ENCODE measurements around the gene RAB2B. TPM values are rescaled to one million over a fixed set of nuclear protein-coding genes. Genes with fewer than 3 reads are reported as not detected.
A peak's percentile ranks its signal among the peaks of the same experiment; 100 is the strongest.

RAB2B gene
- total RNA-seq, 4 donors from 2014 or later = 26.8 to 66.8 (median 38.9) TPM

DNA sequence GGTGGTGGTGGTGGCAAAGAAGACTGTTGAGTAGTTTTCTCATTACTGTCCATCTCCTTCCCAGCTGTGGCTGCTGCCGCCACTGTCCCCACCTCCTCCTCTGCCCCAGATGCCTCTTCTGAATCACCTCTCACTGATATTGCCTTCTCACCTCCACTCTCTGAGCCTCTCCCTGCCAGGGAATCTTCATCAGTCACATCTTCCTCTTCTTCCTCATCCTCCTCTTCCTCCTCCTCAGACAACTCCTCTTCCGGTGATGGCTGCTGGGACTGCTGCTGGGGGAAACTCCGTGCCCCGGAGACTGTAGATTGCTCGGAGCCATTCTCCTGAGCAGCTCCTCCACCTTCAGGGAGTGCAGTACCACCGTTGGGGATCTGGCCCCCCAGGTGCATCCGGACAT, 46.4 kb upstream of the RAB2B start:
- Histone ChIP-seq H3K4me3 (replicated peaks in 1 of 3) (no peak overlapping the region), H3K27me3 (no peaks in the 10 kb centered on the region), H3K27ac (no peak overlapping the region), H3K9me3 (no peaks in the 10 kb centered on the region), H3K4me1 (peaks cover 14 to 25% of the 10 kb centered on the region in 2 donors), H3K36me3 (no peaks in the 10 kb centered on the region)
- WGBS, 2 donors = 87 to 90% methylated on average over 6 to 7 of the region's 7 CpGs
- intact Hi-C loops (cut with DNase I) = no loop called here
- no peak for TF ChIP-seq CTCF (IDR thresholded peaks at IDR 0.05)
- TF ChIP-seq POLR2A (IDR thresholded peaks at IDR 0.05) = no peak
- no peak for DNase-seq

GRCh38 chr14:21521501-21521900, 44.7 kb upstream of the RAB2B start:
- DNase-seq = peak in 1 of 2 donors; percentile 44
- Histone ChIP-seq H3K9me3 (no peaks in the 10 kb centered on the region), H3K27ac (no peak overlapping the region), H3K36me3 (no peaks in the 10 kb centered on the region), H3K4me3 (replicated peaks in 1 of 3) (no peak overlapping the region), H3K4me1 (peaks cover 7 to 18% of the 10 kb centered on the region in 2 donors), H3K27me3 (no peaks in the 10 kb centered on the region)
- WGBS, 2 donors = 52 to 60% methylated on average over 2 of the region's 2 CpGs
- intact Hi-C loops (cut with DNase I) = no loop called here
- TF ChIP-seq POLR2A (IDR thresholded peaks at IDR 0.05) (no peak), CTCF (IDR thresholded peaks at IDR 0.05) (no peak)

DNA sequence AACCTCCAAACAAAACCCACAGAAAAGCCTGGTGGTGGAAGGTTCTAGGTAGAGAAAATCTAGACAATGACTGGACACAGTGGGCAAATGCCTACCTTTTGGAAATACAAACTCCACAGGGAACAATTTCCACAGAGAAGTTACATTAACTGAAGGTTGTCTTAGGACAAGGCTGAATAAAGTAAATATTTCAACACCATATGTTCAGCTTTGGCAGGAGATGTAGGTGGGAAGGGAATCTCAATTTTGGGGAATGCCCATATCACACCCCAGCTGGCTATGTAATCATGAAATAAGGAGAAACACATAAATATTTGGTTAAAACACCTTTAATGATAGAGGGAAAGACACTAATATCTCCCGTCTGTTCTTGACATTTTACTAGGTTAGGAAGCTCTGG, 44.0 kb upstream of the RAB2B start:
- Histone ChIP-seq H3K4me3 (replicated peaks in 1 of 3) (no peak overlapping the region), H3K36me3 (no peaks in the 10 kb centered on the region), H3K4me1 (peaks cover 7 to 18% of the 10 kb centered on the region in 2 donors), H3K9me3 (no peaks in the 10 kb centered on the region), H3K27ac (no peak overlapping the region), H3K27me3 (no peaks in the 10 kb centered on the region)
- DNase-seq = no peak
- WGBS, 2 donors = 85 to 87% methylated on average over 1 of the region's 1 CpG
- TF ChIP-seq CTCF (IDR thresholded peaks at IDR 0.05) (no peak), POLR2A (IDR thresholded peaks at IDR 0.05) (no peak)
- intact Hi-C loops (cut with DNase I) = no loop called here

- peaks cover 3 to 11% of the 10 kb centered on the region in 2 donors for H3K4me1 ChIP-seq
- intact Hi-C loops (cut with DNase I) = no loop called here
- no peaks in the 10 kb centered on the region for H3K27me3 ChIP-seq
- WGBS, 2 donors = 84 to 90% methylated on average over 2 of the region's 2 CpGs
- H3K9me3 ChIP-seq = no peaks in the 10 kb centered on the region
- TF ChIP-seq CTCF (IDR thresholded peaks at IDR 0.05) (no peak), POLR2A (IDR thresholded peaks at IDR 0.05) (no peak)
- no peak overlapping the region for H3K27ac ChIP-seq
- DNase-seq = no peak
- no peaks in the 10 kb centered on the region for H3K36me3 ChIP-seq
- no peak overlapping the region for H3K4me3 ChIP-seq (replicated peaks in 1 of 3)
These were observed 42.0 kb upstream of the RAB2B start for GRCh38 chr14:21518725-21519124.

GRCh38 chr14:21514341-21514740, 37.6 kb upstream of the RAB2B start:
- Histone ChIP-seq H3K9me3 (no peaks in the 10 kb centered on the region), H3K36me3 (no peaks in the 10 kb centered on the region), H3K4me3 (replicated peaks in 1 of 3) (no peak overlapping the region), H3K27ac (no peak overlapping the region), H3K27me3 (no peaks in the 10 kb centered on the region), H3K4me1 (peaks cover 11% of the 10 kb centered on the region in 2 donors)
- no peak for DNase-seq
- TF ChIP-seq CTCF (IDR thresholded peaks at IDR 0.05) (no peak), POLR2A (IDR thresholded peaks at IDR 0.05) (no peak)
- 92 to 95% methylated on average over 1 of the region's 1 CpG for WGBS, 2 donors
- intact Hi-C loops (cut with DNase I) = no loop called here

Measured in thyroid gland (tissue), 4 donors.